ENCODE data around the gene LMBR1L.

- no peak for TF ChIP-seq CTCF (IDR thresholded peaks at IDR 0.05)
- no peak for TF ChIP-seq ZNF232 (CRISPR knock-in tag; IDR thresholded peaks at IDR 0.05)
- peak; percentile 84 for TF ChIP-seq MAX (CRISPR knock-in tag; IDR thresholded peaks at IDR 0.05)
- TF ChIP-seq SOX15 (CRISPR knock-in tag; IDR thresholded peaks at IDR 0.05) = no peak
- TF ChIP-seq, protein P1, sequence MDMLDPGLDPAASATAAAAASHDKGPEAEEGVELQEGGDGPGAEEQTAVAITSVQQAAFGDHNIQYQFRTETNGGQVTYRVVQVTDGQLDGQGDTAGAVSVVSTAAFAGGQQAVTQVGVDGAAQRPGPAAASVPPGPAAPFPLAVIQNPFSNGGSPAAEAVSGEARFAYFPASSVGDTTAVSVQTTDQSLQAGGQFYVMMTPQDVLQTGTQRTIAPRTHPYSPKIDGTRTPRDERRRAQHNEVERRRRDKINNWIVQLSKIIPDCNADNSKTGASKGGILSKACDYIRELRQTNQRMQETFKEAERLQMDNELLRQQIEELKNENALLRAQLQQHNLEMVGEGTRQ (CRISPR knock-in tag; IDR thresholded peaks at IDR 0.05) = peak; percentile 95
- 0 out of 2 replicates have a peak, but pooled peaks have one; percentile 68 for TF ChIP-seq TP53 (CRISPR knock-in tag; IDR thresholded peaks at IDR 0.05)
- peak; percentile 95 for TF ChIP-seq USF1 (CRISPR knock-in tag; IDR thresholded peaks at IDR 0.05)
- no peak for TF ChIP-seq NFE2L1 (CRISPR knock-in tag; IDR thresholded peaks at IDR 0.05)
- TF ChIP-seq FOXP4 (CRISPR knock-in tag; IDR thresholded peaks at IDR 0.05) = no peak
- TF ChIP-seq CREB1 (CRISPR knock-in tag; IDR thresholded peaks at IDR 0.05) = no peak
Measured at GRCh38 chr12:49069507-49070346, 40.9 kb downstream of the LMBR1L start, which contains the start of gene RHEBL1.
